ENCODE results near the gene CTTNBP2.

DNA sequence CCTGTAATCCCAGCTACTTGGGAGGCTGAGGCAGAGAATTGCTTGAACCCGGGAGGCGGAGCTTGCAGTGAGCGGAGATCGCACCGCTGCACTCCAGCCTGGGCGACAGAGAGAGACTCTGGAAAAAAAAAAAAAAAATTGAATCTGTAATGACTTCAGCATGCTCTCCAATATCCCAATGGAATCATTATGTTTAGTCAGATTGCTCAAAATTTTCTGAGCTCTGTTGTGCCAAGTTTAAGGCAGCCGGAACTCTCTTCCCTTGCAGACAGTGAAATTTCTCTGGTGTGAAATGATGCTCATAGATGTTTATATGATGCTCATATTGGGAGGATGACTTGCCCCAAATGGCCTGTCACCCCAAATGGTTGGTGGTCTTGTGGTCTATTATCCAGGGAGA, 180.9 kb downstream of the CTTNBP2 start:
- TF ChIP-seq, protein P1, sequence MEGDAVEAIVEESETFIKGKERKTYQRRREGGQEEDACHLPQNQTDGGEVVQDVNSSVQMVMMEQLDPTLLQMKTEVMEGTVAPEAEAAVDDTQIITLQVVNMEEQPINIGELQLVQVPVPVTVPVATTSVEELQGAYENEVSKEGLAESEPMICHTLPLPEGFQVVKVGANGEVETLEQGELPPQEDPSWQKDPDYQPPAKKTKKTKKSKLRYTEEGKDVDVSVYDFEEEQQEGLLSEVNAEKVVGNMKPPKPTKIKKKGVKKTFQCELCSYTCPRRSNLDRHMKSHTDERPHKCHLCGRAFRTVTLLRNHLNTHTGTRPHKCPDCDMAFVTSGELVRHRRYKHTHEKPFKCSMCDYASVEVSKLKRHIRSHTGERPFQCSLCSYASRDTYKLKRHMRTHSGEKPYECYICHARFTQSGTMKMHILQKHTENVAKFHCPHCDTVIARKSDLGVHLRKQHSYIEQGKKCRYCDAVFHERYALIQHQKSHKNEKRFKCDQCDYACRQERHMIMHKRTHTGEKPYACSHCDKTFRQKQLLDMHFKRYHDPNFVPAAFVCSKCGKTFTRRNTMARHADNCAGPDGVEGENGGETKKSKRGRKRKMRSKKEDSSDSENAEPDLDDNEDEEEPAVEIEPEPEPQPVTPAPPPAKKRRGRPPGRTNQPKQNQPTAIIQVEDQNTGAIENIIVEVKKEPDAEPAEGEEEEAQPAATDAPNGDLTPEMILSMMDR (IDR thresholded peaks at IDR 0.05; ENCODE audit: insufficient read depth, low read length), result no peak
- TF ChIP-seq REST (IDR thresholded peaks at IDR 0.05; ENCODE audit: insufficient replicate concordance, low read depth) (no peak), SPI1 (IDR thresholded peaks at IDR 0.05; ENCODE audit: borderline replicate concordance, low read depth) (no peak), POLR2AphosphoS5 (IDR thresholded peaks at IDR 0.05; ENCODE audit: low read depth) (no peak)
